Uterus (tissue), 4 donors: ENCODE data around the gene ATG13. TPM values are rescaled to one million over a fixed set of nuclear protein-coding genes. Genes with fewer than 3 reads are reported as not detected.
A peak's percentile ranks its signal among the peaks of the same experiment; 100 is the strongest.

Source experiments
- DNase-seq, 2 donors: peaks; one replicate each; pipeline ENCODE4 v3.0.0-alpha.2; 2019 to 2020
- H3K27ac ChIP-seq, 2 donors: fragments of 200-600 bp; sonication (generic); 1 replicate in 1 of 2; 2 replicates in 1 of 2; pipeline ENCODE4 v1.5.1; 2016 to 2018
- H3K27me3 ChIP-seq, 2 donors: fragments of 200-600 bp; sonication (generic); one replicate each; pipeline ENCODE4 v1.5.1; 2018 to 2019; ENCODE audit warnings: control low read depth in 1 of 2
- H3K36me3 ChIP-seq, 2 donors: fragments of 200-600 bp; sonication (generic); one replicate each; pipeline ENCODE4 v1.5.1; 2019; ENCODE audit warnings: control low read depth in 1 of 2
- H3K4me1 ChIP-seq, 2 donors: fragments of 200-600 bp; sonication (generic); one replicate each; pipeline ENCODE4 v1.5.1; 2018 to 2019; ENCODE audit warnings: control low read depth in 1 of 2
- H3K4me3 ChIP-seq, 2 donors: fragments of 200-600 bp; sonication (generic); 1 replicate in 1 of 2; 2 replicates in 1 of 2; pipeline ENCODE4 v1.5.1; 2018 to 2019; ENCODE audit warnings: mild to moderate bottlenecking in 1 of 2
- H3K9me3 ChIP-seq, 2 donors: fragments of 200-600 bp; sonication (generic); one replicate each; pipeline ENCODE4 v1.5.1; 2019; ENCODE audit warnings: control low read depth in 1 of 2
- CTCF ChIP-seq, 4 experiments: fragments of 200-600 bp in 2 of 4; fragments of 450-650 bp in 2 of 4; sonication (generic) in 2 of 4; IDR thresholded peaks; one replicate each; pipeline ENCODE4 v1.5.1; 2016 to 2019; ENCODE audit warnings: antibody characterized with exemption in 4 of 4, mild to moderate bottlenecking in 2 of 4, moderate library complexity in 1 of 4
- POLR2A ChIP-seq, 2 donors: fragments of 450-650 bp; IDR thresholded peaks; one replicate each; pipeline ENCODE4 v1.6.1; 2016; ENCODE audit warnings: antibody characterized with exemption in 2 of 2, mild to moderate bottlenecking in 1 of 2, moderate library complexity in 1 of 2
- intact Hi-C: fragments of 100-400 bp; cut with DNase I; formaldehyde crosslinking; loops from one replicate; pipeline ENCODE4 v1.15.1; 2023; ENCODE audit warnings: low total_unique reads
- total RNA-seq, 4 donors: library from RNA; depleted of rRNA in 3 of 4; stranded (reverse); fragments of >200 nt in 3 of 4; gene quantifications; one replicate each; pipeline versions ENCODE4 v1.1.0 to v1.2.4, GENCODE V29; 2014 to 2023
- donor health status: DM: yes; HTN: yes; CAD: no.

Gene ATG13
- total RNA-seq, 4 donors from 2014 or later: 51.8 to 102 (median 68.3) TPM

- Histone ChIP-seq H3K9me3 (no peaks in the 10 kb centered on the region), H3K4me1 (peaks cover 5 to 13% of the 10 kb centered on the region in 2 donors), H3K36me3 (no peaks in the 10 kb centered on the region), H3K27ac (peak overlapping the region in 1 of 2 donors; percentile 4), H3K27me3 (no peaks in the 10 kb centered on the region), H3K4me3 (no peak overlapping the region)
- no peak for TF ChIP-seq CTCF (IDR thresholded peaks at IDR 0.05)
- no peak for TF ChIP-seq POLR2A (IDR thresholded peaks at IDR 0.05)
- intact Hi-C loops: no loop called here
- DNase-seq: no peak
Measured at GRCh38 chr11:46678741-46679130, 61.4 kb downstream of the ATG13 start.

GRCh38 chr11:46679241-46680163 lies 62.1 kb downstream of the ATG13 start:
- Histone ChIP-seq H3K4me1 (peaks cover 2 to 12% of the 10 kb centered on the region in 2 donors), H3K27me3 (no peaks in the 10 kb centered on the region), H3K9me3 (no peaks in the 10 kb centered on the region), H3K36me3 (no peaks in the 10 kb centered on the region), H3K4me3 (no peak overlapping the region), H3K27ac (no peak overlapping the region)
- intact Hi-C loops: no loop called here
- TF ChIP-seq POLR2A (IDR thresholded peaks at IDR 0.05): no peak
- TF ChIP-seq CTCF (IDR thresholded peaks at IDR 0.05): no peak
- DNase-seq: no peak

- intact Hi-C loops: no loop called here
- TF ChIP-seq POLR2A (IDR thresholded peaks at IDR 0.05): no peak
- no peak for TF ChIP-seq CTCF (IDR thresholded peaks at IDR 0.05)
Measured at GRCh38 chr11:46680164-46680760, 62.9 kb downstream of the ATG13 start.

GRCh38 chr11:46680815-46681214 lies 63.5 kb downstream of the ATG13 start:
- no peak for TF ChIP-seq CTCF (IDR thresholded peaks at IDR 0.05)
- TF ChIP-seq POLR2A (IDR thresholded peaks at IDR 0.05): no peak

More at GRCh38 chr11:46680164-46680760, 62.9 kb downstream of the ATG13 start:
- Histone ChIP-seq H3K27ac (no peak overlapping the region), H3K9me3 (no peaks in the 10 kb centered on the region), H3K4me1 (peaks cover 0 to 9% of the 10 kb centered on the region in 2 donors), H3K36me3 (no peaks in the 10 kb centered on the region), H3K27me3 (no peaks in the 10 kb centered on the region), H3K4me3 (no peak overlapping the region)
- DNase-seq: no peak

GRCh38 chr11:46681814-46682213 lies 64.5 kb downstream of the ATG13 start:
- no peaks in the 10 kb centered on the region for H3K27me3 ChIP-seq
- intact Hi-C loops: no loop called here
- H3K9me3 ChIP-seq: no peaks in the 10 kb centered on the region
- no peak for DNase-seq
- H3K4me1 ChIP-seq: peaks cover 0 to 3% of the 10 kb centered on the region in 2 donors
- no peaks in the 10 kb centered on the region for H3K36me3 ChIP-seq
- H3K4me3 ChIP-seq: no peak overlapping the region
- TF ChIP-seq CTCF (IDR thresholded peaks at IDR 0.05): no peak
- no peak for TF ChIP-seq POLR2A (IDR thresholded peaks at IDR 0.05)
- no peak overlapping the region for H3K27ac ChIP-seq

More at GRCh38 chr11:46680815-46681214, 63.5 kb downstream of the ATG13 start:
- intact Hi-C loops: no loop called here
- no peak overlapping the region for H3K4me3 ChIP-seq
- no peak for DNase-seq
- H3K9me3 ChIP-seq: no peaks in the 10 kb centered on the region
- H3K27ac ChIP-seq: no peak overlapping the region
- peaks cover 0 to 5% of the 10 kb centered on the region in 2 donors for H3K4me1 ChIP-seq
- H3K36me3 ChIP-seq: no peaks in the 10 kb centered on the region
- H3K27me3 ChIP-seq: no peaks in the 10 kb centered on the region
